ENCODE results near the gene CNTNAP5.

DNA sequence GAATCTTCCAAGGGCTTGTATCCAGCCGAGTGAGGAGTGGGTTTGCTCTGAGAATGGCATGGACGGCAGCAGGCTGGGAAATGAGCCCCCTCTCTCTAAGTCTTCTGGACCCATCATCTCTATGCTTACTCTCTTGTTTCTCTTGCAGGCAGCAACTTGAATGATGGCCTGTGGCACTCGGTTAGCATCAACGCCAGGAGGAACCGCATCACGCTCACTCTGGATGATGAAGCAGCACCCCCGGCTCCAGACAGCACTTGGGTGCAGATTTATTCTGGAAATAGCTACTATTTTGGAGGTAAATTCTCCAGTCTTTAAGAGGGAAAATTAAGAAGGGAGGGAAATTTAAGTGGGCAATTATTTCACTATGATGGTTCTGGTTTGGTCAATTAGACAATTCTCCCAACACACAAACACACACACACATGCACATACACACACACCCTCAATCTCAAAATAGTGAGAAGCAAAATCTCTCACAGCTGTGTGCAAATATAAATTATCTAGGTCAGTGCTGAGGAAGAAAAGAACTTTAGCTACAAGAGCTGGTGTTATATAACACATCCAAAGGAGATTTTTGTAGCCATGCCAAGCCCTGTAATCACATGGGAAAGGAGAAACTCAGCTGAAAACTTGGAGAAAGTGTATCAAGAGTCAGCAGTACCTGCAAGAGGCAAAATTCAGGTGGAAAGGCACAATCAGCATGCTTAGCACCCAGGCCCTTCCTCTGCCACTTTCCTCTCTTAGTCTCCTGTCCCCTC, 499.2 kb downstream of the CNTNAP5 start:
- TF ChIP-seq, protein P1, sequence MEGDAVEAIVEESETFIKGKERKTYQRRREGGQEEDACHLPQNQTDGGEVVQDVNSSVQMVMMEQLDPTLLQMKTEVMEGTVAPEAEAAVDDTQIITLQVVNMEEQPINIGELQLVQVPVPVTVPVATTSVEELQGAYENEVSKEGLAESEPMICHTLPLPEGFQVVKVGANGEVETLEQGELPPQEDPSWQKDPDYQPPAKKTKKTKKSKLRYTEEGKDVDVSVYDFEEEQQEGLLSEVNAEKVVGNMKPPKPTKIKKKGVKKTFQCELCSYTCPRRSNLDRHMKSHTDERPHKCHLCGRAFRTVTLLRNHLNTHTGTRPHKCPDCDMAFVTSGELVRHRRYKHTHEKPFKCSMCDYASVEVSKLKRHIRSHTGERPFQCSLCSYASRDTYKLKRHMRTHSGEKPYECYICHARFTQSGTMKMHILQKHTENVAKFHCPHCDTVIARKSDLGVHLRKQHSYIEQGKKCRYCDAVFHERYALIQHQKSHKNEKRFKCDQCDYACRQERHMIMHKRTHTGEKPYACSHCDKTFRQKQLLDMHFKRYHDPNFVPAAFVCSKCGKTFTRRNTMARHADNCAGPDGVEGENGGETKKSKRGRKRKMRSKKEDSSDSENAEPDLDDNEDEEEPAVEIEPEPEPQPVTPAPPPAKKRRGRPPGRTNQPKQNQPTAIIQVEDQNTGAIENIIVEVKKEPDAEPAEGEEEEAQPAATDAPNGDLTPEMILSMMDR (IDR thresholded peaks at IDR 0.05): no peak
- no peak for TF ChIP-seq POLR2A (IDR thresholded peaks at IDR 0.05)
